ENCODE measurements around the gene GPR55.

Gene GPR55

GRCh38 chr2:230915319-230915718 is 9.7 kb downstream of the GPR55 start:
- no peak for TF ChIP-seq CTCF (IDR thresholded peaks at IDR 0.05; ENCODE audit: insufficient read depth, low read depth, low read length, missing control alignments)
- no peak for DNase-seq (ENCODE audit: low read depth)
- no peak overlapping the region for H3K4me3 ChIP-seq (ENCODE audit: low read length)

- no peak overlapping the region for H3K4me3 ChIP-seq (ENCODE audit: low read length)
- no peak for TF ChIP-seq CTCF (IDR thresholded peaks at IDR 0.05; ENCODE audit: insufficient read depth, low read depth, low read length, missing control alignments)
- DNase-seq (ENCODE audit: low read depth): no peak
These were observed 10.2 kb downstream of the GPR55 start for GRCh38 chr2:230914886-230915285.

- H3K4me3 ChIP-seq (ENCODE audit: low read length): no peak overlapping the region
- no peak for DNase-seq (ENCODE audit: low read depth)
- peak; percentile 24 for TF ChIP-seq CTCF (IDR thresholded peaks at IDR 0.05; ENCODE audit: insufficient read depth, low read depth, low read length, missing control alignments)
These were observed 11.5 kb downstream of the GPR55 start for GRCh38 chr2:230913406-230914143.

- no peak overlapping the region for H3K4me3 ChIP-seq (ENCODE audit: low read length)
- DNase-seq (ENCODE audit: low read depth): no peak
- no peak for TF ChIP-seq CTCF (IDR thresholded peaks at IDR 0.05; ENCODE audit: insufficient read depth, low read depth, low read length, missing control alignments)
These were observed 12.3 kb downstream of the GPR55 start for GRCh38 chr2:230912724-230913123.

- no peak for TF ChIP-seq CTCF (IDR thresholded peaks at IDR 0.05; ENCODE audit: insufficient read depth, low read depth, low read length, missing control alignments)
- H3K4me3 ChIP-seq (ENCODE audit: low read length): no peak overlapping the region
- no peak for DNase-seq (ENCODE audit: low read depth)
These were observed 13.0 kb downstream of the GPR55 start for GRCh38 chr2:230912046-230912445.

GRCh38 chr2:230910546-230911177 is 14.4 kb downstream of the GPR55 start:
- no peak overlapping the region for H3K4me3 ChIP-seq (ENCODE audit: low read length)
- DNase-seq (ENCODE audit: low read depth): no peak
- no peak for TF ChIP-seq CTCF (IDR thresholded peaks at IDR 0.05; ENCODE audit: insufficient read depth, low read depth, low read length, missing control alignments)
